Effector CD4-positive, alpha-beta T cell (primary cell): Measurements from ENCODE around the gene AAGAB.
"Not testable (repeated sequence)": the region's sequence is repeated elsewhere in the genome, so short reads cannot be mapped to it uniquely, and the experiment has no call there.

Source experiments
- DNase-seq: peaks from one replicate; pipeline ENCODE4 v3.0.0-alpha.2; 2020

AAGAB gene

DNA sequence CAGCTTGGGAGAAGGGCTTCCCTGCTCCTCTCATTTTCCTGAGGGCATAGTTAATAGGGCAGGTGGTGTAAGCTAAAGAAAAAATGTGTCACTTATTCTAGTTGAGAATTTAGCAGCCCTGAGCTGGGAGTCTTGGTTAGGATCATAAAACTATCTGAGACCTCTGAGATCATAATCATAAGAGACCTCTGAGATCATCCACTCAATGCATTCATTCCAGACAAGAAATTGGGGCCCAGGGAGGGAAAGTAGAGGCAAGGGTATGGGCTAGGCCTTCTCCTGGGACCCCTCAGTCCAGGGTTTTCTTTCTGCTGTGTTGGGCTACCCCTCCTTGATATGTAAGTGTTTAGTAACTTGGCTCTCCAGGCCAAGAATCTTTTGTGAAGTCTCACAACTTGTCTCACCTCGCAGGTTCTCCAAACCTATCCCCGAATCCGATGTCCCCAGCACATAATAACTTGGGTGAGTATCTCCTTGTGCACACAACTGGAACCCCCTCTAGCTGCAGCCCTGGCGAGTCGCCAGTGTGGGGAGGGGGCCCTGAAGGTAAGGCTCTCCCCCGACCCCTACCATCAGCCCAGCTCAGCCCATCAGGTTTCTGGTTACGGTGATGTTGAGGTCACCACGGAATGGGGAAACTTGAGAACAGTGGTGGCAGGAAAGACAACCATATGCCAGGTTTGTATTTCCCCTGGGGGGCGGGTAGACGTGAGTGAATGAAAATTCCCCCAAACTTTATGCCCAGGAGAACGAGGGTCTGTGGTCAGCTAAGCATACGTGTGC lies 84.1 kb downstream of the AAGAB start:
- no peak for DNase-seq

DNA sequence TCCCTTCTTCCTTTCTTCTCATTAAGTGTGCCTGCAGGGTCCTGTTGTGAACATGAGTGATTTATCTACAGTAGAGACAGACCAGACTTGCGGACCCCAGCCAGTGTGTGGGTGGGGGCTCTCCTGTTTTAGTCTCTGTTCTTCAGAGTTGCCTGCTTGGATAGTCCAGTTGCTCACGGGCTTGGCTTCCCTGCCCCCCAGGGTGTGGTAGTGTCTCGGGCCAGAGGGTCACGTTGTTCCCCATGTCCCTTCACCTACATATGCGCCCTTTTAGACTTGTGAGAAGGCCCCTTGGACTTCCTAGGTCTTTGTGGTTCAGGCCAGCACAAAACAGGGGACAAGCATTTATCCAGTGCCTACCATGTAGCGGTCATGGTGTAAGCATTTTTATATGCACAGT lies 85.8 kb downstream of the AAGAB start:
- DNase-seq: no peak

DNA sequence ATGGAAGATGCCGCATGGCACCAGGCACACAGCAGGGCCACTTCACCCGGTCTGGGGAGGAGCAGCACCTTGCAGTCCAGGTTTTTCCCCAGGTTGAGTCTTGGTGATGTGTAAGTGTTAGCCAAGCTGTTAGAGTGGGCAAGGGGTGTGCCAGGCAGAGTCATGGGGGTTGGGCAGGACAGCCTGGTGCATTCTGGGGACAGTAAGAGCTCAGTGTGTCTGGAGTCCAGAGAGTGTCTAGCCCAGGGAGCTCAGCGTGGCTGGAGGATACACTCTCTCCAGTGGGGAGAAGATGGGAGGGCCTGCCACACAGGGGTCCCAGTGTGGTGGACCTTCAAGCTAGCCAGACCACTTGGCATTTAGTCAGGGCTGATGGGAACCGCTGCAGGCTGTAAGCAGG lies 87.4 kb downstream of the AAGAB start:
- no peak for DNase-seq

DNA sequence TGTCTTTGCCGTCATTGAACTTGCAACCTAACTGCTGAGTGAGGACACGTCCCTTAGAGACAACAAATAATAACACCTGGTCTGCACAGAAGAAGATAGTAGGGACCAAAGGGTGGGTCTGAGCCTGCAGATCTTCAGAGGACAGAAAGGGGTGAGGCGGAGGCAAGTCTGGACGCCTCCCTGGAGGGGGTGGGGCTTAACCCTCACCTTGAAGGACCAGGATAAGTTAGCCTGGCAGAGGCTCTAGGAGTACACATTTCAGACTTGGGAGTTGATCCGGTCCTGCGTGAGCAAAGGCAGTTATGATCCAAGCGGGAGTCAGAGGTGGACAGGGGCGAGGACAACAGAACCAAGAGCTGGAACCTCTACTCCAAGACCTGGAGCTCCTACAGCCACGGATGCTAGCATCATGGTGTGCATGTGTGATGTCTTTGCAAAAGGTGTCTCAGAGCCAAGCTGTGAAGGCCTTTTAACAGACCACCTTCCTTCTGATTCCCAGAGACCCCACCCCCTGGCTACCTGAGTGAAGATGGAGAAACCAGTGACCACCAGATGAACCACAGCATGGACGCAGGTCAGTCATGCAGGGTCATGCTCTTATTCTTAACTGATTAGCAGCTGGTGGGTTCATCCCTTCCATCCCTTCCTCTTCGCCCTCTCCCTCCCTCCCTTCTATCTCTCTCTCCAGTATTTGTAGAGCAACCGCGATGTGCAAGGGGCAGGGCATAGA lies 88.0 kb downstream of the AAGAB start:
- no peak for DNase-seq

DNA sequence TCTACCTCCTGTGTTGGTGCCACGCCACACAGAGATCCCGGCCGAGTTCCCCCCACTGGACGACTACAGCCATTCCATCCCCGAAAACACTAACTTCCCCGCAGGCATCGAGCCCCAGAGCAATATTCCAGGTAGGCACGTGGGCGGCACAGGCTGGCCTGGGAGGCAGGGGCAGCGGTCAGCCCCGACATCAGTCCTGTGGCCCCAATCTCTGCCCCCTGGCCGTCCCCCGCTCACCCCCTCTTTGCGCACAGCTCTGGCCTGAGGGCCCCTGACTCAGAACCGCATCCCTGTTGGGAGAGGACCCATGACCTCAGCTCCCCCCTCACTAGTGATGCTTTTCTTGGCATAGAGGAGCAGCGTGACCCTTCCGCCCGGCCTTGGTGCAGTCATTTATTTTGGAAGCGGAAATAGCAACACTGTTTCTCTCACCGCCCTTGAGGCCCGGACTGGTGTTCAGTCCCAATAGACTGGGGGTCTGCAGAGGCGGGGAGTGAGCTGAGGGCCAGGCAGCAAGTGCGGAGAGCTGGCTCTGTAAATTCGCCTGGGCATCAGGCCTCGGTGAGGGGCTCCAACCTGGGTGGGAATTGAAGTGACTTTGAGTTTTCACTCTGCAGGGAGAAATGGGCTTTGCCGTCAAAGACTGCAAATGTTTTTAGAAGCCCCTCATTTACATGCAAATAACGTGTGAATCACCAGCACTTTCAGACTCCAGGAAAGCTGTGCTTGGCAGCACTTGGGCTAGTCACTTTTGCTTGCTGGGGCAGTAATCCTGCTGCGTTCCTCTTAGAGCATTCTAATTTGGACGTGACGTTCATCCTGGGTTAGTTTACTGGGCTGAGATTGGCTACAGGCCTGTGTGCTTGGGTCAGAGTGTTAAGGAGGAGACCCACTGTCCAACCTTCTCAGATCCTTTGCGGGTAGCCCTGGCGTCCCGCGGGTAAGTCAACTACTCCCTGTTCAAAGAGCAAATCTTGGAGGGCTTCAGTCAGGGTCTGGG lies 88.9 kb downstream of the AAGAB start:
- DNase-seq: no peak

DNA sequence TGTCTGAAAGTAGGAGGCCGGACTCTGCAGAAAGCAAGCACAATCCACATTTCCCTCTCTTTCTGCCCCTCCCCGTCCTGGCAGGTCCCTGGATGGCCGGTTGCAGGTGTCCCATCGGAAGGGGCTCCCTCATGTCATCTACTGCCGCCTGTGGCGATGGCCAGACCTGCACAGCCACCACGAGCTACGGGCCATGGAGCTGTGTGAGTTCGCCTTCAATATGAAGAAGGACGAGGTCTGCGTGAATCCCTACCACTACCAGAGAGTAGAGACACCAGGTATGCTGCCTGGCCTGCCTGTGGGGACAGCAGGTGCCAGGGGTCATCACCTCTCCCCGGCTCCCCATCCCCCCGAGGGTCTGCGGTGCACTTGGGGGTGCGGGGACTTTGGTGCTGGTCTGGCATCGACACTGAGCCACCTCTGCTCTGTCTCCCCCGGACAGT lies 89.6 kb downstream of the AAGAB start:
- DNase-seq: no peak

DNA sequence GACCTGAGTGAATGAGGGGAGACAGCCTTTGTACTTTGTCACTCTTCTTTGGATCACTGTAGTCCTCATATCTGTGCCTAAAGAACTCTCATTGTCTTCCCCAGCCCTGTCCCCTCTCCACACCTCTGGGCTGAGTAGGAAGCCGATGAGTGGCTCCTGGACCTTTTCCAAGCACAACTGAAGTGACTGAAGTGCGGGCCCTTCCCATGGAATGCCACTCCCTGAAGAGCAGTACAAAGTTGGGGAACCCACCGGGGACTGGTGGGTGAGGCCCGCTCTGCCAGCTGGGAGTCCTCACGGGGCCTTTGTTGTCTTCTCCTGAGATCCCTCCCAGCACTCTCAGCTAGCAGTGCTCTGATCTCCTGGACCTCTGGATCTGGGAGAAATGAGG lies 90.1 kb downstream of the AAGAB start:
- DNase-seq: no peak

DNA sequence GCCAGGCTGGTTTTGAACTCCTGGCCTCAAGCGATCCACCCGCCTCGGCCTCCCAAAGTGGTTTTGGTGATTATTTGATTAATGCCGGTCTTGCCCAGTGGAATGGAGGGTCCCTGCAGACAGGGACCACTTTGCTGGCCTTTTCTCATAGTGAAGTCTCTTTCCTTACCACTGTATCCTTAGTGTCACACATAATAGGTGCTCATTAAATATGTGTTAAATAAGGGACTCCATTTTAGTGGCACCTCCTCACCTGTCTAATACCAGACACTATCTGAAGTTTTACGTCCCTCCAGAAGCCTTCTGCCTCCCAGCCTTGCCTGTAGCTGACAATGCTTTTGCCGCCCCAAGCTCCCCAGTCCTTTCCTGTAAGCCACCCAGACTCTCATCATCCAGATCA lies 91.3 kb downstream of the AAGAB start:
- no peak for DNase-seq

DNA sequence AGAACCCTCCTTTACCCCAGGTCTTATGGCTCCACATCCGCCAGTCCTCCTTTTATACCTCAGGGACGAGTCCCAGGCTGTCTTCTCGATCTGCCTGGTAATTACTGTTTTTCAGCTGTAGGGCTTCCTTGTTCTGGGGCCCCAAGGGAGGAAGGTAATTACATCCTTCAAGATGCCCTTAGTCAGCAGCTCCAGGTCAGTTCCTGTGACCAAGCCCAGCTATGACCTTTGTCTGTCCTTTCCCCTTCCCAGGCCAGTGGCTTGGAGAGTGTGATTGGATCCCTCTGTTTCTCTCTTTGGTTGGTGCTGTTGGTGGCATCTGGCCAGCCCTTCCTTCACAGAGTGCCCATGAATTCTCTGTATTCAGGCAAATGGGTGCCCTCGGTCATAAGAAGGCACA lies 92.6 kb downstream of the AAGAB start:
- DNase-seq: no peak

DNA sequence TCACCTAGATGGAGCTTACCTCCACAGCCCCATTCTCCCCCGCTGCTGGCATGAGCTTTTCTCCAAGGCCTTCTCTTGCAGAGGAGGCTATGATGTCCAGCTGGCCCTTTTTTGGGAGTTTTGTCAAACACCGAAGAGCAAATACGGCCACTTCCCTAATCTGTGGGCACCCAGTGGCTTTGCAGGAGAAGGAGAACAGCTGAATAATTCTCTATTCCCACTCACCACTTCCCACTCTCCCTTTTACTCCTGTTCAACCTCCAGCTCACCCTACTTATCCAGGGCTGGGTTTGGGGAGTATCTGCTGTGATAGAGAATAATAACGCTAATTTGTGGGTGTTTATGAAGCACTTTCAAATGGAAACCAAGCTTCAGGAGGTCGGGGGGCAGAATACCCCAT lies 93.0 kb downstream of the AAGAB start:
- DNase-seq: no peak

DNA sequence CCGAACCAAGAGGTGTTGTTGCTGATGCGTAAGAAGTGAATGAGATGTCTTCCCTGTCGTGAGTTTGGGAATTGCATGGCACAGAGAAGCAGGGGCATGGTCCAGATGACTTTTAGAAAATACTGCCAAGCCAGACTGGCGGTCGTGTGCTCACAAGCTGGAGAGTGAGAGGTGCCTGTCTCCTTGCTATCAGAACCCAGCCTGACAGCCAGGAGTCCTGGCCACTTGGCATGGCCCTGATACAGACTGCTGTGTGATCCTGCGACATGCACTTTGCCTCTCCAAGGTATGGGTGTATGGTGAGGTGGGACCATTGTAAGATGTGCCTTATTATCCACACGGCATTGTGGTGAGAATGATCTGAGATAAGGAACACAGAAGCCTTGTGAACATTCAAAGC lies 96.1 kb downstream of the AAGAB start:
- no peak for DNase-seq

DNA sequence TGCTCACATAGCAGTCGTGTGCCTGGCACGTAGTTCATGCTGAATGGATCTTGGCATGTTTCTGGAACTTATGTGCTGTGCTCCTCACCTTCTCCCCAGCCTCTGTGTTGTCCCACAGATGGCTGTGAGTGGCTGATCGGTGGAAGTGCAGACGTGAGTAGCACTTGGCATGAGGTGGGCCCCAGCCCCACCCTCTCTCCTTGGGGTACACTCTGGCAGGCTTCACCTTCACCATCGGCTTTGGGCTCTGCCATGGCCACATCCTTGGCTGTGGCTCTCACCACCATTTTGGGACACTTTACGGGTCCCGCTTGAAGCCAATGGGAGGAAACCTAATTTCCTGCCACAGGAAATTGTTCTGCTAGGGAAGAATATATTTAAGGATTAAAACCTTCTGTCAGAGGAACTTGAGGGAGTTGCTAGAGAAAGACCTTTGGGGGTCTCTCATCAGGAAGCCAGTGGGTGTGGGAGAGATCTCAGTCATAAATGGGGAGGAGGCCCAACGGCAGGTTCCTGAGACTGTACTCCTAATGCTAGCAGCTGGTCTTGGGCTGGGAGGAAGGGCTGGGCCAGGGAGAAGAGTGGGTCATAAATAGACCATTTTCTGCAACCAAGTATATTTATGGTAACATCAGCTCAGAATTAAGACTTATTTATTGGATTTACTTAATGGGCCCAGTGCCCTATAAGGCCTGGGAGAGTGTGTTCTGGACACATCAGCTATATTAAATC lies 96.8 kb downstream of the AAGAB start:
- DNase-seq: no peak

DNA sequence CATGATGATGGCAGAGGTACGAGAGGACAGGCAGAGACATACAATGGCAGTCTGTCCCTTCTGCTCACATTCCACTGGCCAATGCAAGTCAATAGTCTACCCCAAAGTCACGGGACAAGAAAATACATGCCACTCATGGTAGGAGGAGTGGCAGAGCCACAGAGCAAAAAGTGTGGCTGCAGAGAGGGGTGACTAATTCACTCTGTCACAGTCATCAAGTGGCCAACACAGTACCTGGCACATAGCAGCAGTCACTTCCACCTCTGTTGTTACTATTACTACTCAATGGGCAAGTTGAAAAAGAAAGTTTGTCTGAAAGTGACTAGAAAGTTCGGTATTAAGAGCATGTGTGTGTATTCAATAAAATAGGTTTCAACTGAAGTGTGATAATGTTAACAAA lies 97.6 kb downstream of the AAGAB start:
- no peak for DNase-seq

DNA sequence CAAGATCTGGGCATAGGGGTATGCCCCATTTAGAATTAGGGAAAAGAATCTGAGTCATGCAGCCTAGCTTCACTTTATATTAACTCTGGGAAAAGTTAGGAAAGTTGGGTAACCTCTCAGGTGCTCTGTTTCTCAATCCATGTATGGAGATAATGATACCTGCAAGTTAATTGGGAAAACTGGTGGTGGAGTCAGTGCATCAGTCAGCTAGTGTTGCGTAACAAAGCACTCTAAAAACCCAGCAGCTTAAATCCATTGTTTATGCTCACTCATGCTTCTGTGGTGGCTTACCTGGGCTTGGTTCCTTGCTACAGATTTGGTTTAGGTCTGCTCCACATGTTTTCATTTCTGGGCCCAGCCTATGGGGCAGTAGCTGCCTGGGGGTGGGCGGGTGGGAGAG lies 98.0 kb downstream of the AAGAB start:
- DNase-seq: no peak

DNA sequence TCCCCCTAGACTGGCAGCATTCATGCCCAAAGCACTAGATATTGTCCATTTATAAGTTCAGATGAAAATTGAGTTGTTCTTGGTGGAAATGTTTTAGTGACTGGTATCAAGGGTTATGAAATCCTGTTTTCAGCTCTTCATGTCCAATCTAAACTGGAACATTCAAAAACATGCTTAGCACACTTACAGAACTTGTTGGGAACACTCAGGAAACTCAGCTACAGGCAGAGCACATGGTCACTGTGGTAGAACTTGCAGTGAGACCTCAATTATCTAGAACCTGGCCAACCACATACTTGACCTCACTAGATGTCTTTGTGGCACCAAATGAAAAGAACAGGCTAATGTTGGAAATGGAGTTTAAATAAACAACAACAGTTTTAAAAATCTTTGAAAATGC lies 100.2 kb downstream of the AAGAB start:
- DNase-seq: no peak

DNA sequence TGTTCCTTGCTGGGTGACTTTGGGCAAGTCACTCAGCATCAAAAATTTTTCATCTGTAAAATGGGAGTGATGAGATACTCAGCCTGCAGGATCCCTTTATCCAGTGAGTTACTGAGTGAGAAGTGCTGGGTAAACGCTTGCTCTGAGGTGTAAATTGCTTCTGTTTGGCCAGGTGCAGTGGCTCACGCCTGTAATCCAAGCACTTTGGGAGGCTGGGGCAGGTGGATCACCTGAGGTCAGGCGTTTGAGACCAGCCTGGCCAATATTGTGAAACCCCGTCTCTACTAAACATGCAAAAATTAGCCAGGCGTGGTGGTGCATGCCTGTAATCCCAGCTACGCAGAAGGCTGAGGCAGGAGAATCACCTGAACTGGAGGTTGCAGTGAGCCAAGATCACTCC lies 101.4 kb downstream of the AAGAB start:
- not testable (repeated sequence) for DNase-seq

DNA sequence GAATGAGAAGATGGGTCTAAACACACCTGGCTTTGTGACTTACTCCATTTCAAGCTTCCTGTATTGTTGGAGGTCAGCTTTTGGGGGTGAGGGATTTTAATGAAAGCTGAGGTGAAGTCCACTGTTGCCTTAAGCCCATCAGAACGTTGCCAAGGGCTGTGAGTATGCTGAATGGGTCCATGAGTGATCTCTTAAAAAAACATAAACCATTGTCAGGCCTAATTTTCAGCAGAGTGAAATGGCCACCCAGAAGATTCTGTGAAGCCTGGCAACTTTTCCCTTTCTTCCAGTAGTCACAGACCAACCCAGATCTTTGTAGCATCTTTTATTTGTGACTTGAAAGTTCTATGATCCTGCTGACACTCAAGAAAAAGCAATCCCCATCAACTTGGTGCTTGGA lies 102.0 kb downstream of the AAGAB start:
- no peak for DNase-seq
